Peyer's patch (tissue), 4 donors: Measurements from ENCODE around the gene NOL11. TPM values are rescaled to one million over a fixed set of nuclear protein-coding genes. Genes with fewer than 3 reads are reported as not detected.

ENCODE experiments used
- DNase-seq, 3 donors: peaks; one replicate each; pipeline ENCODE4 v3.0.0-alpha.2; 2017 to 2019
- H3K27ac ChIP-seq, 4 donors: fragments of 200-600 bp; sonication (generic); one replicate each; pipeline ENCODE4 v1.5.1; 2016 to 2019
- H3K27me3 ChIP-seq, 2 donors: fragments of 200-600 bp; sonication (generic); one replicate each; pipeline ENCODE4 v1.5.1; 2019
- H3K36me3 ChIP-seq, 3 donors: fragments of 200-600 bp; sonication (generic); one replicate each; pipeline ENCODE4 v1.5.1; 2016 to 2019
- H3K4me1 ChIP-seq, 4 donors: fragments of 200-600 bp; sonication (generic); one replicate each; pipeline ENCODE4 v1.5.1; 2016 to 2019
- H3K4me3 ChIP-seq, 4 donors: fragments of 200-600 bp; sonication (generic); 1 replicate in 3 of 4; 2 replicates in 1 of 4; pipeline ENCODE4 v1.5.1; 2016 to 2019; ENCODE audit warnings: mild to moderate bottlenecking in 1 of 4
- H3K9me3 ChIP-seq, 4 donors: fragments of 200-600 bp; sonication (generic); one replicate each; pipeline ENCODE4 v1.5.1; 2016 to 2019; ENCODE audit warnings: mild to moderate bottlenecking in 1 of 4
- POLR2A ChIP-seq, 2 donors: fragments of 450-650 bp; IDR thresholded peaks; one replicate each; pipeline ENCODE4 v1.5.1; 2017; ENCODE audit warnings: antibody characterized with exemption in 2 of 2, mild to moderate bottlenecking in 2 of 2, moderate library complexity in 2 of 2
- total RNA-seq, 4 donors: library from RNA; depleted of rRNA; stranded (reverse); fragments of >200 nt; gene quantifications; one replicate each; pipeline ENCODE4 v1.1.0, GENCODE V29; 2016
- TF ChIP-seq, protein P1 (sequence below), 6 experiments: fragments of 450-650 bp in 4 of 6; fragments of 200-600 bp in 2 of 6; sonication (generic) in 1 of 6; IDR thresholded peaks; one replicate each; pipeline ENCODE4 v1.5.1; 2017 to 2019; ENCODE audit warnings: antibody characterized with exemption in 6 of 6, mild to moderate bottlenecking in 3 of 6, moderate library complexity in 1 of 6

The NOL11 gene
- total RNA-seq, 4 donors from 2014 or later, result 20.3 to 92.4 (median 26.2) TPM

DNA sequence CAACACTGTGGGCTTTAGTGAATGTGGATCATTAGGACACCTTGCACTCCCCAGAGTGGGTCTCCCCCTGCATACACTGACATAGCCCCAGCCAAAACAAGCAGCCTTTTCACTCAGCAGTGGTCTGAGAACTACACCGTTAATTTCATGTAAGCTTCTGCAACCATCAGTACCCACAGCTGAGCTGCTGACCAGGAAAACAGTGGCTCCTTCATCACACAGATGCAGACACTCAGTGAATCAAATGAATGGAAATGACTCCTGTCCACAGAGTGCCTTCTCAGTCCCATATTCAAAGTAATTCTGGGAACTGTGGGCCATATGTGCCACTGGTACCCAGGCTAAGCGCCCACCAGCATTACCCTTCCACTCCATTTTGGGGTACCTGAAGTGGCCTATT is 39.3 kb upstream of the NOL11 start:
- no peak overlapping the region for H3K4me3 ChIP-seq
- H3K9me3 ChIP-seq, result no peaks in the 10 kb centered on the region
- no peak for DNase-seq
- no peaks in the 10 kb centered on the region for H3K27me3 ChIP-seq
- peaks cover 0 to 3% (median 0%) of the 10 kb centered on the region in 3 donors for H3K36me3 ChIP-seq
- no peak overlapping the region for H3K27ac ChIP-seq
- H3K4me1 ChIP-seq, result no peaks in the 10 kb centered on the region
- TF ChIP-seq, protein P1, sequence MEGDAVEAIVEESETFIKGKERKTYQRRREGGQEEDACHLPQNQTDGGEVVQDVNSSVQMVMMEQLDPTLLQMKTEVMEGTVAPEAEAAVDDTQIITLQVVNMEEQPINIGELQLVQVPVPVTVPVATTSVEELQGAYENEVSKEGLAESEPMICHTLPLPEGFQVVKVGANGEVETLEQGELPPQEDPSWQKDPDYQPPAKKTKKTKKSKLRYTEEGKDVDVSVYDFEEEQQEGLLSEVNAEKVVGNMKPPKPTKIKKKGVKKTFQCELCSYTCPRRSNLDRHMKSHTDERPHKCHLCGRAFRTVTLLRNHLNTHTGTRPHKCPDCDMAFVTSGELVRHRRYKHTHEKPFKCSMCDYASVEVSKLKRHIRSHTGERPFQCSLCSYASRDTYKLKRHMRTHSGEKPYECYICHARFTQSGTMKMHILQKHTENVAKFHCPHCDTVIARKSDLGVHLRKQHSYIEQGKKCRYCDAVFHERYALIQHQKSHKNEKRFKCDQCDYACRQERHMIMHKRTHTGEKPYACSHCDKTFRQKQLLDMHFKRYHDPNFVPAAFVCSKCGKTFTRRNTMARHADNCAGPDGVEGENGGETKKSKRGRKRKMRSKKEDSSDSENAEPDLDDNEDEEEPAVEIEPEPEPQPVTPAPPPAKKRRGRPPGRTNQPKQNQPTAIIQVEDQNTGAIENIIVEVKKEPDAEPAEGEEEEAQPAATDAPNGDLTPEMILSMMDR (IDR thresholded peaks at IDR 0.05), result no peak
- TF ChIP-seq POLR2A (IDR thresholded peaks at IDR 0.05), result no peak

DNA sequence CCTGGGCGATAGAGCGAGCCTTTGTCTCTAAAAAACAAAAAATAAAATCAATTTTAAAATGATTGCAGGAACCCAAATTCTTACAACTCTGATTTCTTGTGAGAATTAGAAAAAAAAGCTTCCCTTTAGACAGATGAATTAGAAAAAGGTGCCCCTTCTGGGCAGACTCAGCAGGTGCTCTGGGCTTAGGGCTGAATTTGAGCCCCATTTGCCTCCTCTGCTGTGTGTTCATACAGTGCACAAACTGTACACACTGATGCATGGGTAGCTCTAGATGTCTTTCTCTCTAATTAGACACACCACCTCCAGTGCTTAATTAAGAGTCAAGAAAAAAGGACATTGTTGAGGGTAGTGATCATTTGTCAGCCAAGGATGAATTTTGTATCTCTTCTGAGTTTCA is 38.5 kb upstream of the NOL11 start:
- no peak for DNase-seq
- no peaks in the 10 kb centered on the region for H3K4me1 ChIP-seq
- TF ChIP-seq POLR2A (IDR thresholded peaks at IDR 0.05), result no peak
- TF ChIP-seq, protein P1 (IDR thresholded peaks at IDR 0.05), result no peak
- H3K4me3 ChIP-seq, result no peak overlapping the region
- H3K36me3 ChIP-seq, result peaks cover 0 to 3% (median 0%) of the 10 kb centered on the region in 3 donors
- no peaks in the 10 kb centered on the region for H3K9me3 ChIP-seq
- no peak overlapping the region for H3K27ac ChIP-seq
- H3K27me3 ChIP-seq, result no peaks in the 10 kb centered on the region

DNA sequence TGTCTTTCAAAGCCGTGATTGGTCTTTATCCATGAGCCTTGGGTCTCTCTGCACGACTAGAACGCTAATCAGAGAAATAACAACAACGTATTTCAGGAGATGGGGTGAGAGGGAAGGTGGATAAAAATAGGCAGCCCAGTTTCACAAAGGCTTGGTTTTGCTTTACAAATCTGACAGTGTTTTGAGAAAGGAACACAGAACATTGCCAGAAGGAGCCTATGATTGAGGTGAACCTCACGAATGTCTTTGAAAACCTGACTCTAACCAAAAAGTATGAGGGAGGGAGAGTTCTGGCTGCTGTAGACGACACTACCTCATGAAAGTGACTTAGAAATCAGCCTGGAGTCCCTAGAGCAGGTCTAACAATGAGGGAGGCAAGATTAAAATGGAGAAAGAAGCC is 38.0 kb upstream of the NOL11 start:
- no peak for TF ChIP-seq POLR2A (IDR thresholded peaks at IDR 0.05)
- TF ChIP-seq, protein P1 (IDR thresholded peaks at IDR 0.05), result no peak
- no peak for DNase-seq
- no peaks in the 10 kb centered on the region for H3K9me3 ChIP-seq
- peaks cover 0 to 3% (median 0%) of the 10 kb centered on the region in 3 donors for H3K36me3 ChIP-seq
- no peaks in the 10 kb centered on the region for H3K4me1 ChIP-seq
- H3K4me3 ChIP-seq, result no peak overlapping the region
- no peak overlapping the region for H3K27ac ChIP-seq
- no peaks in the 10 kb centered on the region for H3K27me3 ChIP-seq

DNA sequence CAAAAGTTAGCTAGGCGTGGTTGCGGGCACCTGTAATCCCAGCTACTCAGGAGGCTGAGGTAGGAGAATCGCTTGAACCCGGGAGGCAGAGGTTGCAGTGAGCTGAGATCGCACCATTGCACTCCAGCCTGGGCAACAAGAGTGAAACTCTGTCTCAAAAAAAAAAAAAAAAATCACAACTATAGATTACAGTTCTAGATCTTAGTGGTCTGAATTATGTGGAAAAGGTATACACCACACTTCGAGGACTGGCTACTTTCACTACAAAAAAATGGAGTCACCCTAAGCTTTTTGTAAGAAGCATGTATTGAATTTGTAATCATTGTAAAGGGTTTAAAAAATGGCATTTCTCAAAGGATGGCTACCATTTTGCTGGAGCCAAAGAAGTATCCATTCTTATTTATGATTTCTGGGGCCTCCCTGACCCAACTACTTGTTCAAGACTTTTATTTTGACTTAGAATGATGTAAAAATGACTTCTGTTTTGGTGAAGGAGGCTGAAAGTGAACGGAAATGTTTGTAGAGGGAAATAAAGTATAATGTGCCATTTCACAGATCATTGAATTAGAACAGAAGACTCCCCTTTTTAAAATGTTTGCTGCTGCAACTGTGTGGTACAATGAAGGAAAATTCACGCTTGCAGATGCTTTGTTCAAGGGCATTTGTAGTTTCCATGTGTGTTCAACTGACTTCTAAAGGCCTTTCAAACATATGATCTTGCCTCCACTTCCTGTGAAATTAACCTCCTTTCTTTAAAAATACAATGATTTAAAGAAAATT is 37.1 kb upstream of the NOL11 start:
- no peaks in the 10 kb centered on the region for H3K4me1 ChIP-seq
- H3K27ac ChIP-seq, result no peak overlapping the region
- TF ChIP-seq, protein P1 (IDR thresholded peaks at IDR 0.05), result no peak
- DNase-seq, result no peak
- peaks cover 0 to 3% (median 0%) of the 10 kb centered on the region in 3 donors for H3K36me3 ChIP-seq
- no peaks in the 10 kb centered on the region for H3K9me3 ChIP-seq
- no peak overlapping the region for H3K4me3 ChIP-seq
- no peaks in the 10 kb centered on the region for H3K27me3 ChIP-seq

DNA sequence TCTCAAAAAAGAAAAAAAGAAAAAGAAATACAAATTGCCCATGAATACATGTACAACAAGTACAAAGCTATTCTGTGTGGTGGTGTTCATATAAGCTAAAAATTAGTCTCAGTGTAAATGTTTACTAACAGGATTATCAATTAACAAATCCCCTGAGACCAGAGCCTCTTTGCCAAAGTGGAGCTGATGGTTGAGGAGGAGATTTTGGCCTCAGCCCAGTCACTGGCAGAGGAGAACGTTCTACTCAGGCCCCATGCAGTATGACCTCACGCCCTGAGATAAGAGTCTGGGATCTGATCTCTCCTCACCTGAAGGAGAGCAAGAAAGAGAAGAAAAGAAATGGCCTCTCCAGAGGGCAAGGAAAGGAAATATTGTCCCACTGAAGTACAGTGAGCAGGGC is 35.5 kb upstream of the NOL11 start:
- no peak overlapping the region for H3K4me3 ChIP-seq
- no peaks in the 10 kb centered on the region for H3K4me1 ChIP-seq
- no peaks in the 10 kb centered on the region for H3K9me3 ChIP-seq
- DNase-seq, result no peak
- TF ChIP-seq POLR2A (IDR thresholded peaks at IDR 0.05), result no peak
- TF ChIP-seq, protein P1 (IDR thresholded peaks at IDR 0.05), result no peak
- H3K36me3 ChIP-seq, result peaks cover 0 to 3% (median 0%) of the 10 kb centered on the region in 3 donors
- H3K27ac ChIP-seq, result no peak overlapping the region
- no peaks in the 10 kb centered on the region for H3K27me3 ChIP-seq
